HL-60 (cell line): ENCODE results near the gene TRABD2B.
"Not testable (repeated sequence)": the region's sequence is repeated elsewhere in the genome, so short reads cannot be mapped to it uniquely, and the experiment has no call there.

Experiments used
- DNase-seq, 2 experiments: peaks; one replicate each; pipeline ENCODE4 v3.0.0-alpha.2; 2010 to 2020; ENCODE audit warnings: low read depth in 1 of 2, low spot score in 1 of 2
- H3K27ac ChIP-seq: fragments of 250-450 bp; sonication (Bioruptor Pico); replicated peaks from 2 replicates; pipeline ENCODE4 v1.5.1; 2020; ENCODE audit warnings: mild to moderate bottlenecking, moderate library complexity
- H3K27me3 ChIP-seq: fragments of 250-450 bp; sonication (Bioruptor Pico); 2 replicates; pipeline ENCODE4 v1.5.1; 2021; ENCODE audit warnings: mild to moderate bottlenecking, moderate library complexity; ENCODE audit not compliant: insufficient read depth, poor library complexity, severe bottlenecking
- H3K4me3 ChIP-seq: replicated peaks from 2 replicates; pipeline ENCODE4 v1.5.1; 2011; ENCODE audit warnings: mild to moderate bottlenecking, control low read depth, low read length; ENCODE audit not compliant: insufficient read depth
- GABPA ChIP-seq: IDR thresholded peaks from 2 replicates; pipeline ENCODE4 v1.6.1; 2012; ENCODE audit warnings: low read depth
- POLR2AphosphoS5 ChIP-seq: IDR thresholded peaks from 2 replicates; pipeline ENCODE4 v1.6.1; 2012; ENCODE audit warnings: low read depth
- SPI1 ChIP-seq: IDR thresholded peaks from 2 replicates; pipeline ENCODE4 v1.6.1; 2012; ENCODE audit warnings: low read depth, mild to moderate bottlenecking, borderline replicate concordance
- TF ChIP-seq, protein P1 (sequence below): IDR thresholded peaks from 2 replicates; pipeline ENCODE4 v1.6.1; 2012; ENCODE audit warnings: low read depth; ENCODE audit not compliant: insufficient replicate concordance
- TF ChIP-seq, protein P2 (sequence below): IDR thresholded peaks from one replicate; pipeline ENCODE4 v1.5.1; 2011; ENCODE audit warnings: low read length, control low read depth, inconsistent platforms; ENCODE audit not compliant: insufficient read depth

TRABD2B gene

DNA sequence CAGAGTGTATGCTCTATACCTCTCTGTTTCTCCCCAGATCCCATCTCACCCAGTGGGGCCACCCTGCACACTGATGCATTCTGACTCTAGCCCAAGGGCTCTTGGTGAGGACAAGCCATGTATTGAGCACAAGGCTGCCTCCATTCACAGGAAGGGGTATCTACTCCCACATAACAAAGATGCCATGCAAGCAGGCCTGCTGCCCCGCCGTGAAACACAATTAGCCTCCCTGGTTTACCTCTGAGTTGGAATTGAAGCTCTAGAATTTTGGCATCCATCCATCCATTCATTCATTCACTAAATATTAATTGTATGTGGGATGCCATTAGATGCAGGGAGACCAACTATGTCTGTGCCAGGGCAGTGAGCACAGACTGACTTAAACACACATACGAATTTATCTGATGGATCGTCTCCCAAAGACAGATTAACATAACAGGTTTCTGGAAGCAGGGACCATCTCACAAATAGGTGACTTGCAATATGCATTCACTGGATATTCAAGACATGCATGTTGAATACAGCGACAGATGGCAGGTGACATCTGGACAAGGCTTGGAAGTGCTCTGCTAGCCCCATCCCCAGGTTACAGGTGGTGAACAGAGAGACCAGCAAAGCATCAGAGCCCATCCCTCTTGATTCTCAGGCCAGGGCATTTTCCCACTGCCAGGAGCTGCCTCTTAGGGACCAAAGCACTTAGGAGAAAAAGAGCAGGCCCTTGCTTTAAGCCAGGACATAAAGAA, 34.3 kb downstream of the TRABD2B start:
- DNase-seq, result no peak
- H3K27ac ChIP-seq, result no peak overlapping the region
- H3K4me3 ChIP-seq, result no peak overlapping the region
- TF ChIP-seq GABPA, result no peak
- TF ChIP-seq, protein P1, sequence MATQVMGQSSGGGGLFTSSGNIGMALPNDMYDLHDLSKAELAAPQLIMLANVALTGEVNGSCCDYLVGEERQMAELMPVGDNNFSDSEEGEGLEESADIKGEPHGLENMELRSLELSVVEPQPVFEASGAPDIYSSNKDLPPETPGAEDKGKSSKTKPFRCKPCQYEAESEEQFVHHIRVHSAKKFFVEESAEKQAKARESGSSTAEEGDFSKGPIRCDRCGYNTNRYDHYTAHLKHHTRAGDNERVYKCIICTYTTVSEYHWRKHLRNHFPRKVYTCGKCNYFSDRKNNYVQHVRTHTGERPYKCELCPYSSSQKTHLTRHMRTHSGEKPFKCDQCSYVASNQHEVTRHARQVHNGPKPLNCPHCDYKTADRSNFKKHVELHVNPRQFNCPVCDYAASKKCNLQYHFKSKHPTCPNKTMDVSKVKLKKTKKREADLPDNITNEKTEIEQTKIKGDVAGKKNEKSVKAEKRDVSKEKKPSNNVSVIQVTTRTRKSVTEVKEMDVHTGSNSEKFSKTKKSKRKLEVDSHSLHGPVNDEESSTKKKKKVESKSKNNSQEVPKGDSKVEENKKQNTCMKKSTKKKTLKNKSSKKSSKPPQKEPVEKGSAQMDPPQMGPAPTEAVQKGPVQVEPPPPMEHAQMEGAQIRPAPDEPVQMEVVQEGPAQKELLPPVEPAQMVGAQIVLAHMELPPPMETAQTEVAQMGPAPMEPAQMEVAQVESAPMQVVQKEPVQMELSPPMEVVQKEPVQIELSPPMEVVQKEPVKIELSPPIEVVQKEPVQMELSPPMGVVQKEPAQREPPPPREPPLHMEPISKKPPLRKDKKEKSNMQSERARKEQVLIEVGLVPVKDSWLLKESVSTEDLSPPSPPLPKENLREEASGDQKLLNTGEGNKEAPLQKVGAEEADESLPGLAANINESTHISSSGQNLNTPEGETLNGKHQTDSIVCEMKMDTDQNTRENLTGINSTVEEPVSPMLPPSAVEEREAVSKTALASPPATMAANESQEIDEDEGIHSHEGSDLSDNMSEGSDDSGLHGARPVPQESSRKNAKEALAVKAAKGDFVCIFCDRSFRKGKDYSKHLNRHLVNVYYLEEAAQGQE, result no peak
- H3K27me3 ChIP-seq, result no peaks in the 10 kb centered on the region

DNA sequence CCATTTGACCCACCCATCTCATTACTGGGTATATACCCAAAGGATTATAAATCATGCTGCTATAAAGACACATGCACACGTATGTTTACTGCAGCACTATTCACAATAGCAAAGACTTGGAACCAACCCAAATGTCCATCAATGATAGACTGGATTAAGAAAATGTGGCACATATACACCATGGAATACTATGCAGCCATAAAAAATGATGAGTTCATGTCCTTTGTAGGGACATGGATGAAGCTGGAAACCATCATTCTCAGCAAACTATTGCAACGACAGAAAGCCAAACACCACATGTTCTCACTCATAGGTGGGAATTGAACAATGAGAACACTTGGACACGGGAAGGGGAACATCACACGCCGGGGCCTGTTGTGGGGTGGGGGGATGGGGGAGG, 35.4 kb downstream of the TRABD2B start:
- H3K4me3 ChIP-seq, DNase-seq, H3K27ac ChIP-seq, H3K27me3 ChIP-seq: not testable (repeated sequence)

DNA sequence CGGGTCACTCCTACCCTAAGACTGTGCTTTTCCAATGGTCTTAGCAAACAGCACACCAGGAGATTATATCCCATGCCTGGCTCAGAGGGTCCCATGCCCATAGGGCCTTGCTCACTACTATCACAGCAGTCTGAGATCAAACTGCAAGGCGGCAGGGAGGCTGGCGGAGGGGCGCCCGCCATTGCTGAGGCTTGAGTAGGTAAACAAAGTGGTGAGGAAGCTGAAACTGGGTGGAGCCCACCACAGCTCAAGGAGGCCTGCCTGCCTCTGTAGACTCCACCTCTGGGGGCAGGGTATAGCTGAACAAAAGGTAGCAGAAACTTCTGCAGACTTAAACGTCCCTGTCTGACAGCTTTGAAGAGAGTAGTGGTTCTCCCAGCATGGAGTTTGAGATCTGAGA, 40.7 kb downstream of the TRABD2B start:
- not testable (repeated sequence) for DNase-seq, H3K27me3 ChIP-seq, H3K4me3 ChIP-seq, H3K27ac ChIP-seq

DNA sequence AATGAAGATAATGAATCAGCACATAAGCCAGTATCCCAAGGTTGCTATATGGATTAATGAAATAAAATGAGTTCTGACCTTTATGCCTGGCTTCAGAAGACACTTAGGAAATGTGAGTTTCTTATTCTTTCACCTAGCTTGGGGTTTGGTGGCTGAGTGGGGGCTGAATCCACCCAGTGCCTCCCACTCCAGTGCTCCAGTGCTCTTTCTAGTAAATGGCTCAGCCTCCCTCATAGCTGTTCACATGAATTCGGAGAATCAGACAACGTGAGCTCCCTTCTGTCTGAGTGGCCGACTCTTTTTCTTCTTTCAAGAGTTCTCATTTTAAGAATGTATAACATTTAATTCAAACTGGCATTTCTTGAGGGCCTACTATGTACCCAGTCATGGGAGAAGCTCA, 43.5 kb downstream of the TRABD2B start:
- Histone ChIP-seq H3K27ac (no peak overlapping the region), H3K27me3 (no peaks in the 10 kb centered on the region), H3K4me3 (no peak overlapping the region)
- TF ChIP-seq, protein P1, result no peak
- TF ChIP-seq GABPA (no peak), POLR2AphosphoS5 (no peak), SPI1 (no peak)
- TF ChIP-seq, protein P2, sequence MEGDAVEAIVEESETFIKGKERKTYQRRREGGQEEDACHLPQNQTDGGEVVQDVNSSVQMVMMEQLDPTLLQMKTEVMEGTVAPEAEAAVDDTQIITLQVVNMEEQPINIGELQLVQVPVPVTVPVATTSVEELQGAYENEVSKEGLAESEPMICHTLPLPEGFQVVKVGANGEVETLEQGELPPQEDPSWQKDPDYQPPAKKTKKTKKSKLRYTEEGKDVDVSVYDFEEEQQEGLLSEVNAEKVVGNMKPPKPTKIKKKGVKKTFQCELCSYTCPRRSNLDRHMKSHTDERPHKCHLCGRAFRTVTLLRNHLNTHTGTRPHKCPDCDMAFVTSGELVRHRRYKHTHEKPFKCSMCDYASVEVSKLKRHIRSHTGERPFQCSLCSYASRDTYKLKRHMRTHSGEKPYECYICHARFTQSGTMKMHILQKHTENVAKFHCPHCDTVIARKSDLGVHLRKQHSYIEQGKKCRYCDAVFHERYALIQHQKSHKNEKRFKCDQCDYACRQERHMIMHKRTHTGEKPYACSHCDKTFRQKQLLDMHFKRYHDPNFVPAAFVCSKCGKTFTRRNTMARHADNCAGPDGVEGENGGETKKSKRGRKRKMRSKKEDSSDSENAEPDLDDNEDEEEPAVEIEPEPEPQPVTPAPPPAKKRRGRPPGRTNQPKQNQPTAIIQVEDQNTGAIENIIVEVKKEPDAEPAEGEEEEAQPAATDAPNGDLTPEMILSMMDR, result no peak
- no peak for DNase-seq

DNA sequence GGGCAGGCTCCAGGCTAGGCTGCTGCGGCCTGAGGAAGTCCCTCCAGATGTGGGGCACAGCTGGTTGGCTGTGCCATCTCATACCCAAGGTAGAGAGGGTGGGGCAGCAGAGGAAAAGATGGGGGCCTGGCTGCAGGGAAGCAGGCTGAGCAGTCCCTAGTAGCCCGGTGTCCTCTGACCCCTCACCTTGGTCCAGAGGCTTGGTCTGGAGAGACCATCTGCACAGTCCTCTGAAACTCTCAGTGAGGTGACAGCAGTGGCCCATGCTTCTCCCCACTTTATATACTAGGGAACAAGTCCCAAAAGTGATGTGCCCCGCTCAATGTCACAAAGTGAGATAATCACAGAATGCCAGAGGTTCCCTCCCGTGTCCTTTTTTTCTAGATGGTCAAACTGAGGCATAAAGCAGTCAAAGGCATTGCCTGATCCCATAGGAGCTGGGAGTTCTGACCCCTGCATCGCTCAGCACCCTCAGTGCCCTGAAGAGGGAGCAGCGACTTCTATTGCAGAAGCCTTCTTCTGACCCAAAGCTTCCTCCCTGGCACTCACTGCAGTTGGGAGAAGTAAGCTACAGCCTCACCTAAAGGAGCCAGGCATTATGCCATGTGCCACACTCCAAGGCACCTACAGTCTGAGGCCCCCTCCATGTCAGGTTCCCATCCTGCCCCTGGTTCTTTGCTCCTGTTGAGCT, 45.5 kb downstream of the TRABD2B start:
- Histone ChIP-seq H3K4me3 (no peak overlapping the region), H3K27me3 (no peaks in the 10 kb centered on the region), H3K27ac (no peak overlapping the region)
- TF ChIP-seq GABPA (no peak), SPI1 (no peak), POLR2AphosphoS5 (no peak)
- DNase-seq, result peak in 1 of 2 experiments; percentile 1

DNA sequence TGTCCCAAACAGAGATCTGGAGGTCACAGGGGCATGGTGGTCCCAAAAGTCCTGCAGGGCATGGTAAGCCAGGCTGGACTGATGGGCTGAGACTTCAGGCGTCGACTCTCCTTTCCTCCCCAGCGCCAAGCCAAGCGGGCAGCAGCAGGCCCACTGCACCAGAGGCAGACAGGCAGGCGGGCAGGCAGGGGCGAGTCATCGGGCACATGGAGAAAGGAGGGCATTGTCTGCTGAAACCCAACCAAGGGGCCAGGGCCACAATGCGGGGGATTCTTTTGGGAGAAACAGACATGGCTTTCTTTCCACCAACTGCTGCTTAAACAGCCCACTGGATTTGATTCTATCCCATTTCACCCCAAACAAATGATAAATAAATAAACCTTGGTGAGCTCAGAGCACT, 46.2 kb downstream of the TRABD2B start:
- H3K27ac ChIP-seq, result no peak overlapping the region
- DNase-seq, result no peak
- H3K4me3 ChIP-seq, result no peak overlapping the region
- TF ChIP-seq POLR2AphosphoS5, result no peak
- no peaks in the 10 kb centered on the region for H3K27me3 ChIP-seq
